Adrenal gland (tissue), 12 donors: Measurements from ENCODE around the gene C8B. TPM values are rescaled to one million over a fixed set of nuclear protein-coding genes. Genes with fewer than 3 reads are reported as not detected.

Experiments
- DNase-seq, 7 donors: peaks; one replicate each; pipeline ENCODE4 v3.0.0-alpha.2; 2019 to 2020
- H3K27ac ChIP-seq, 5 donors: fragments of 200-600 bp; sonication (generic) in 4 of 5; 1 replicate in 3 of 5; 2 replicates in 2 of 5; pipeline versions ENCODE4 v1.5.1 to v1.8.0; 2016 to 2020; ENCODE audit warnings: mild to moderate bottlenecking in 1 of 5
- H3K27me3 ChIP-seq: fragments of 200-600 bp; 2 replicates; pipeline ENCODE4 v1.8.0; 2021
- H3K36me3 ChIP-seq, 2 donors: fragments of 200-600 bp; replicated peaks in 1 of 2; 1 replicate in 1 of 2; 2 replicates in 1 of 2; pipeline versions ENCODE4 v1.5.1 to v1.8.0; 2018 to 2022
- H3K4me1 ChIP-seq, 2 donors: fragments of 200-600 bp; replicated peaks in 1 of 2; 1 replicate in 1 of 2; 2 replicates in 1 of 2; pipeline versions ENCODE4 v1.5.1 to v1.8.0; 2018 to 2021
- H3K4me3 ChIP-seq, 4 donors: fragments of 200-600 bp; sonication (generic) in 3 of 4; one replicate each; pipeline ENCODE4 v1.5.1; 2016 to 2018
- H3K9me3 ChIP-seq, 3 donors: fragments of 200-600 bp; sonication (generic) in 1 of 3; replicated peaks in 1 of 3; 1 replicate in 2 of 3; 2 replicates in 1 of 3; pipeline versions ENCODE4 v1.5.1 to v1.8.0; 2016 to 2021
- CTCF ChIP-seq, 6 experiments: fragments of 450-650 bp in 4 of 6; fragments of 200-600 bp in 2 of 6; sonication (generic) in 1 of 6; IDR thresholded peaks; 1 replicate in 5 of 6; 2 replicates in 1 of 6; pipeline versions ENCODE4 v1.5.1 to v1.8.0; 2016 to 2021; ENCODE audit warnings: antibody characterized with exemption in 6 of 6, mild to moderate bottlenecking in 2 of 6, moderate library complexity in 1 of 6
- POLR2A ChIP-seq, 2 donors: fragments of 450-650 bp; IDR thresholded peaks; one replicate each; pipeline ENCODE4 v1.6.1; 2017; ENCODE audit warnings: antibody characterized with exemption in 2 of 2, mild to moderate bottlenecking in 2 of 2, moderate library complexity in 1 of 2
- WGBS, 4 donors: extraction: QIAGEN DNeasy Blood & Tissue Kit in 2 of 4; methylation state at CpG; one replicate each; pipeline versions ENCODE4 v1.1.5 to v1.1.7; 2013 to 2017; 5-methylcytosine and 5-hydroxymethylcytosine counted together
- intact Hi-C, 2 donors: fragments of 100-400 bp; cut with DNase I; formaldehyde crosslinking; loops; one replicate each; pipeline versions ENCODE4 v1.14.1 to v1.15.0; 2022 to 2023
- polyA plus RNA-seq, 3 donors: library from polyadenylated mRNA; stranded (reverse); fragments of 200-250 nt in 2 of 3; fragments of 350-450 nt in 1 of 3; fragmentation: Illumina TruSeq in 1 of 3; extraction: RNeasy Lipid Tissue Mini Kit (QIAGEN cat#74804) in 1 of 3; gene quantifications; one replicate each; pipeline ENCODE4 v1.2.3, GENCODE V29; 2013 to 2014
- total RNA-seq, 9 donors: library from RNA; depleted of rRNA in 4 of 9; stranded (reverse); fragments of >200 nt in 4 of 9; fragments of 120-200 nt in 1 of 9; fragmentation: NEBNext Ultra II Directional in 1 of 9; extraction: Animal tissue kit (Norgen Biotek cat#: 25700) in 1 of 9; gene quantifications; one replicate each; pipeline versions ENCODE4 v1.1.0 to v1.2.4, GENCODE V29; 2013 to 2023
- donor health status: healthy with polysubstance abuse.
- donor health status: Bipolar disorder and iron deficiency.
- donor health status: DM: yes; HTN: yes; CAD: no.
- donor health status: DM: no; HTN: no; CAD: no.
- donor health status: DM: no; HTN: no; CAD: no.
- donor health status: DM: yes; HTN: yes; CAD: no.

C8B gene
- total and polyA plus RNA-seq, 12 donors, result 0.03 TPM; not detected in 11

GRCh38 chr1:56890229-56890628 lies 75.6 kb downstream of the C8B start:
- no peak overlapping the region for H3K27ac ChIP-seq
- whole genome bisulfite sequencing, 4 donors, result 82 to 89% (median 87%) methylated on average over 3 of the region's 3 CpGs
- no peaks in the 10 kb centered on the region for H3K36me3 ChIP-seq
- intact Hi-C loops, result no loop called here
- no peaks in the 10 kb centered on the region for H3K4me1 ChIP-seq
- no peak for DNase-seq
- H3K27me3 ChIP-seq, result no peaks in the 10 kb centered on the region
- H3K9me3 ChIP-seq, result no peaks in the 10 kb centered on the region
- no peak overlapping the region for H3K4me3 ChIP-seq
- TF ChIP-seq CTCF (IDR thresholded peaks at IDR 0.05) (no peak), POLR2A (IDR thresholded peaks at IDR 0.05) (no peak)

GRCh38 chr1:56881417-56881816 lies 84.4 kb downstream of the C8B start:
- no peak for DNase-seq
- H3K27ac ChIP-seq, result no peak overlapping the region
- no peaks in the 10 kb centered on the region for H3K9me3 ChIP-seq
- intact Hi-C loops, result no loop called here
- 85 to 96% (median 89%) methylated on average over 6 of the region's 6 CpGs for WGBS, 4 donors
- H3K27me3 ChIP-seq, result no peaks in the 10 kb centered on the region
- H3K4me1 ChIP-seq, result no peaks in the 10 kb centered on the region
- H3K36me3 ChIP-seq, result no peaks in the 10 kb centered on the region
- TF ChIP-seq CTCF (IDR thresholded peaks at IDR 0.05) (no peak), POLR2A (IDR thresholded peaks at IDR 0.05) (no peak)
- no peak overlapping the region for H3K4me3 ChIP-seq

GRCh38 chr1:56880774-56881173 lies 85.0 kb downstream of the C8B start:
- Histone ChIP-seq H3K36me3 (no peaks in the 10 kb centered on the region), H3K27ac (no peak overlapping the region), H3K9me3 (no peaks in the 10 kb centered on the region), H3K27me3 (no peaks in the 10 kb centered on the region), H3K4me1 (no peaks in the 10 kb centered on the region), H3K4me3 (no peak overlapping the region)
- no peak for DNase-seq
- intact Hi-C loops, result no loop called here
- TF ChIP-seq POLR2A (IDR thresholded peaks at IDR 0.05), result no peak
- no peak for TF ChIP-seq CTCF (IDR thresholded peaks at IDR 0.05)
- WGBS, 4 donors, result 62 to 70% (median 62%) methylated on average over 1 of the region's 1 CpG

Other genes starting within 250 kb of the C8B start
- not detected for gene FYB2, start 146.6 kb downstream of the C8B start, total RNA-seq
- gene FYB2, start 146.6 kb downstream of the C8B start, polyA plus RNA-seq, result not detected
- under 1 TPM in 1 of 9 donors, not detected in 8; 0.07 TPM for gene C8A, start 111.2 kb downstream of the C8B start, total RNA-seq
- gene C8A, start 111.2 kb downstream of the C8B start, polyA plus RNA-seq, result under 1 TPM in 1 of 3 donors, not detected in 2; 0.07 TPM